Measurements from ENCODE around the gene KLF16. TPM values are rescaled to one million over a fixed set of nuclear protein-coding genes. Genes with fewer than 3 reads are reported as not detected.

Gene KLF16
- total RNA-seq, 1 experiment from 2014 or later: 64.0 TPM

GRCh38 chr19:1840541-1841115 lies 22.8 kb downstream of the KLF16 start (continued):
- no peak for TF ChIP-seq ZNF281 (CRISPR knock-in tag; IDR thresholded peaks at IDR 0.05)
- no peak for TF ChIP-seq CREM (CRISPR knock-in tag; IDR thresholded peaks at IDR 0.05)
- TF ChIP-seq E2F4 (CRISPR knock-in tag; IDR thresholded peaks at IDR 0.05; ENCODE audit: borderline replicate concordance, low read depth): no peak
- TF ChIP-seq GABPB1 (CRISPR knock-in tag; IDR thresholded peaks at IDR 0.05): no peak
- no peak for TF ChIP-seq NFATC4 (CRISPR knock-in tag; IDR thresholded peaks at IDR 0.05)
- TF ChIP-seq HMGA2 (CRISPR knock-in tag; IDR thresholded peaks at IDR 0.05): no peak
- no peak for TF ChIP-seq MAX (CRISPR knock-in tag; IDR thresholded peaks at IDR 0.05)
- no peak for TF ChIP-seq NR3C1 (CRISPR knock-in tag; conservative IDR thresholded peaks at IDR 0.05; ENCODE audit: low read depth)
- no peak for TF ChIP-seq ZNF121 (CRISPR knock-in tag; IDR thresholded peaks at IDR 0.05)
- no peak for TF ChIP-seq AR (CRISPR knock-in tag; IDR thresholded peaks at IDR 0.05)
- TF ChIP-seq ESRRA (CRISPR knock-in tag; IDR thresholded peaks at IDR 0.05; ENCODE audit: borderline replicate concordance): no peak
- TF ChIP-seq JAZF1 (CRISPR knock-in tag; IDR thresholded peaks at IDR 0.05): no peak

- Mint-ChIP-seq H3K9me3 (no peaks in the 10 kb centered on the region), H3K4me3 (no peak overlapping the region), H3K36me3 (no peaks in the 10 kb centered on the region), H3K27me3 (ENCODE audit: low read depth) (no peaks in the 10 kb centered on the region), H3K27ac (0 out of 2 replicates have a peak overlapping the region, but pooled peaks have one; percentile 36), H3K4me1 (0 out of 2 replicates have a peak, but pooled peaks cover 6% of the 10 kb centered on the region)
- no peak for TF ChIP-seq ZNF416 (CRISPR knock-in tag; IDR thresholded peaks at IDR 0.05)
- no peak for TF ChIP-seq E2F4 (CRISPR knock-in tag; IDR thresholded peaks at IDR 0.05; ENCODE audit: borderline replicate concordance, low read depth)
- no peak for TF ChIP-seq GRHL2 (CRISPR knock-in tag; IDR thresholded peaks at IDR 0.05; ENCODE audit: insufficient replicate concordance, severe bottlenecking)
- TF ChIP-seq CREB1 (CRISPR knock-in tag; IDR thresholded peaks at IDR 0.05): no peak
- TF ChIP-seq ATF1 (CRISPR knock-in tag; IDR thresholded peaks at IDR 0.05): no peak
- TF ChIP-seq ATF3 (CRISPR knock-in tag; conservative IDR thresholded peaks at IDR 0.05): no peak
- TF ChIP-seq RORB (CRISPR knock-in tag; IDR thresholded peaks at IDR 0.05): no peak
- no peak for TF ChIP-seq FOXP1 (CRISPR knock-in tag; IDR thresholded peaks at IDR 0.05; ENCODE audit: borderline replicate concordance)
- TF ChIP-seq KAT7 (CRISPR knock-in tag; IDR thresholded peaks at IDR 0.05; ENCODE audit: borderline replicate concordance): no peak
- ChIA-PET CTCF (interaction anchor here (1.3 to 6.1 kb wide), 4 partner anchors 12 to 17 kb away, joined by 3 to 216 read pairs (median 66); no protein-coding TSS in a partner anchor), POLR2A (no interaction called here)
- no peak for ATAC-seq
- no peak for DNase-seq (ENCODE audit: low spot score)
Observed at GRCh38 chr19:1839658-1840540, 23.5 kb downstream of the KLF16 start.

Measured in WTC11 (cell line).